GM12878 (cell line): Measurements from ENCODE around the gene WWC2. TPM values are rescaled to one million over a fixed set of nuclear protein-coding genes. Genes with fewer than 3 reads are reported as not detected.

Source experiments
- ATAC-seq: fragments of 200-7000 bp; cut with Tn5 transposase; 3 replicates; pipeline ENCODE4 v1.9.1; 2020; ENCODE audit warnings: mild to moderate bottlenecking, moderate library complexity
- BruUV-seq: library from RNA; stranded (reverse); fragments of 400-500 nt; replicated peaks from 2 replicates; lab custom pipeline; 2021; lab: Mats Ljungman, UMichigan
- CTCF ChIA-PET: fragments of 300-600 bp; sonication (Branson Sonifier 250); formaldehyde crosslinking; extraction: SDS; loops from one replicate; lab custom pipeline; 2021; ENCODE audit warnings: inconsistent platforms; lab: Yijun Ruan, JAX
- POLR2A ChIA-PET: fragments of 350-600 bp; formaldehyde crosslinking; extraction: SDS; loops from one replicate; lab custom pipeline; 2021; ENCODE audit warnings: inconsistent platforms; lab: Charles Lee
- RAD21 ChIA-PET: fragments of 300-600 bp; sonication (Branson Sonifier 250); formaldehyde crosslinking; loops from one replicate; lab custom pipeline; 2023; ENCODE audit warnings: antibody characterized with exemption; ENCODE audit not compliant: unreplicated experiment; lab: Charles Lee
- SMC1A ChIA-PET: fragments of 300-600 bp; sonication (Branson Sonifier 250); formaldehyde crosslinking; loops from one replicate; lab custom pipeline; 2023; ENCODE audit not compliant: unreplicated experiment, uncharacterized antibody; lab: Charles Lee
- DNase-seq: peaks from one replicate; pipeline ENCODE4 v3.0.0-alpha.2; 2011; ENCODE audit warnings: low read depth, low spot score
- FAIRE-seq: peaks from 3 replicates; lab custom pipeline; 2011; peaks lifted over from hg19 to GRCh38; lab: Jason Lieb, UNC
- H2AFZ ChIP-seq: 2 replicates; pipeline ENCODE4 v1.6.0; 2011; ENCODE audit warnings: low read depth, low read length, control low read depth; ENCODE audit not compliant: control insufficient read depth
- H3K27ac ChIP-seq: 2 replicates; pipeline ENCODE4 v1.5.1; 2011; ENCODE audit warnings: control low read depth; ENCODE audit not compliant: control insufficient read depth, insufficient read depth
- H3K27me3 ChIP-seq, 2 experiments: replicated peaks in 1 of 2; 2 replicates each; pipeline versions ENCODE4 v1.6.0 to v1.6.1; 2011; ENCODE audit warnings: low read length in 1 of 2; ENCODE audit not compliant: control insufficient read depth in 2 of 2, insufficient read depth in 2 of 2
- H3K36me3 ChIP-seq, 2 experiments: 2 replicates each; pipeline ENCODE4 v1.5.1; 2011; ENCODE audit warnings: low read length in 1 of 2; ENCODE audit not compliant: control insufficient read depth in 2 of 2, insufficient read depth in 2 of 2
- H3K4me1 ChIP-seq: 2 replicates; pipeline ENCODE4 v1.6.1; 2011; ENCODE audit warnings: mild to moderate bottlenecking, low read length, moderate library complexity, mixed read lengths; ENCODE audit not compliant: control insufficient read depth, insufficient read depth
- H3K4me2 ChIP-seq: 2 replicates; pipeline ENCODE4 v1.6.0; 2011; ENCODE audit warnings: control low read depth; ENCODE audit not compliant: control insufficient read depth, insufficient read depth
- H3K4me3 ChIP-seq: fragments of 200-600 bp; sonication (generic); 2 replicates; pipeline ENCODE4 v1.5.1; 2016
- H3K79me2 ChIP-seq: 2 replicates; pipeline ENCODE4 v1.6.0; 2011; ENCODE audit warnings: low read length; ENCODE audit not compliant: control insufficient read depth, insufficient read depth
- H3K9ac ChIP-seq: 2 replicates; pipeline ENCODE4 v1.8.0; 2011; ENCODE audit warnings: low read length, control low read depth, mixed read lengths; ENCODE audit not compliant: control insufficient read depth, insufficient read depth
- H3K9me3 ChIP-seq: replicated peaks from 3 replicates; pipeline ENCODE4 v1.5.1; 2011; ENCODE audit warnings: mild to moderate bottlenecking, low read length; ENCODE audit not compliant: control insufficient read depth, insufficient read depth
- H4K20me1 ChIP-seq: 2 replicates; pipeline ENCODE4 v1.6.0; 2011; ENCODE audit not compliant: control insufficient read depth, insufficient read depth
- FOXK2 ChIP-seq: fragments of 450-650 bp; IDR thresholded peaks from 2 replicates; pipeline ENCODE4 v1.6.1; 2017; ENCODE audit warnings: mild to moderate bottlenecking, moderate library complexity
- HCFC1 ChIP-seq: fragments of 150-350 bp; IDR thresholded peaks from 2 replicates; pipeline ENCODE4 v1.6.1; 2014; ENCODE audit warnings: low read length
- NFXL1 ChIP-seq: fragments of 450-650 bp; IDR thresholded peaks from 2 replicates; pipeline ENCODE4 v1.6.1; 2017; ENCODE audit warnings: antibody characterized with exemption, mild to moderate bottlenecking, borderline replicate concordance
- SPI1 ChIP-seq: IDR thresholded peaks from 2 replicates; pipeline ENCODE4 v1.6.1; 2011; ENCODE audit warnings: low read depth, mild to moderate bottlenecking, low read length, moderate library complexity, borderline replicate concordance; ENCODE audit not compliant: insufficient read depth
- STAT1 ChIP-seq: fragments of 450-650 bp; conservative IDR thresholded peaks from 2 replicates; pipeline ENCODE4 v1.6.1; 2014; ENCODE audit warnings: antibody characterized with exemption, mild to moderate bottlenecking
- TCF7 ChIP-seq: IDR thresholded peaks from 2 replicates; pipeline ENCODE4 v1.6.1; 2014; ENCODE audit warnings: antibody characterized with exemption, borderline replicate concordance
- ZNF687 ChIP-seq: fragments of 450-650 bp; IDR thresholded peaks from 2 replicates; pipeline ENCODE4 v1.6.1; 2017; ENCODE audit warnings: mild to moderate bottlenecking, moderate library complexity
- WGBS: methylation state at CpG from one replicate; pipeline ENCODE4 v1.1.6; 2016; ENCODE audit warnings: low lambda C conversion rate; ENCODE audit not compliant: insufficient replicate concordance, insufficient coverage; ENCODE audit errors: missing lambda C conversion rate; 5-methylcytosine and 5-hydroxymethylcytosine counted together
- in situ Hi-C: fragments of 300-500 bp; cut with MboI; formaldehyde crosslinking; loops from 9 replicates; pipeline ENCODE4 v1.14.3; 2018; ENCODE audit warnings: mixed read lengths
- intact Hi-C: fragments of 100-400 bp; cut with micrococcal nuclease; formaldehyde crosslinking; loops from one replicate; pipeline ENCODE4 v1.14.2; 2022; ENCODE audit not compliant: unreplicated experiment
- polyA plus RNA-seq, 11 experiments: library from polyadenylated mRNA; depleted of rRNA in 4 of 11; unstranded in 6 of 11; stranded (reverse) in 5 of 11; fragments of >200 nt; fragmentation: Nextera tagmentation in 4 of 11; fragmentation: Illumina TruSeq in 1 of 11; extraction: Ambion mirVana in 4 of 11; extraction: Trizol in 1 of 11; gene quantifications; 1 replicate in 1 of 11; 2 replicates in 10 of 11; pipeline versions ENCODE4 v1.2.1 to v1.2.3, GENCODE V29; 2011 to 2016; ENCODE audit warnings: inconsistent platforms in 2 of 11, missing spikeins in 2 of 11, low read depth in 1 of 11
- total RNA-seq, 4 experiments: library from RNA; depleted of rRNA in 3 of 4; stranded (reverse); fragments of >200 nt in 3 of 4; fragmentation: Illumina TruSeq in 1 of 4; extraction: Trizol in 1 of 4; gene quantifications; 2 replicates each; pipeline versions ENCODE4 v1.2.1 to v1.2.3, GENCODE V29; 2013 to 2021
- TF ChIP-seq, protein P1 (sequence below): fragments of 450-650 bp; IDR thresholded peaks from 2 replicates; pipeline ENCODE4 v1.6.1; 2014; ENCODE audit warnings: mild to moderate bottlenecking

WWC2 gene
- total and polyA plus RNA-seq, 10 of the 15 experiments (the other 5 are each of a cell fraction or from before 2014, with no cell fraction given), result 0.02 to 0.72 (median 0.06) TPM; not detected in 3

GRCh38 chr4:183072176-183072575, 26.9 kb upstream of the WWC2 start:
- Histone ChIP-seq H3K4me1 (no peaks in the 10 kb centered on the region), H3K4me2 (no peak overlapping the region), H3K4me3 (no peak overlapping the region), H3K9ac (no peak overlapping the region), H3K36me3 (no peaks in the 10 kb centered on the region), H3K27me3 (no peaks in the 10 kb centered on the region), H4K20me1 (no peaks in the 10 kb centered on the region), H3K79me2 (no peaks in the 10 kb centered on the region), H3K9me3 (no peaks in the 10 kb centered on the region; the same call in 2 of the 3 replicates), H3K27ac (no peak overlapping the region), H2AFZ (no peak overlapping the region)
- ChIA-PET CTCF (interaction anchor here (1.4 to 4.4 kb wide), 4 partner anchors 10 to 188 kb away, joined by 5 to 50 read pairs (median 8); no protein-coding TSS in a partner anchor), POLR2A (no interaction called here), SMC1A (interaction anchor here (1.0 kb wide), 1 partner anchor 190 kb away, joined by 4 read pairs; no protein-coding TSS in a partner anchor), RAD21 (no interaction called here)
- ATAC-seq (no peak), FAIRE-seq (no peak), DNase-seq (no peak)
- intact Hi-C loops, result loop anchor here (10.0 kb wide), 1 partner anchor 333 kb away; no protein-coding TSS in a partner anchor
- in situ Hi-C loops, result loop anchor here (5.0 to 10.0 kb wide), 3 partner anchors 135 to 333 kb away; no protein-coding TSS in a partner anchor
- BruUV-seq, result no TSS peak
- 48% methylated on average over 2 of the region's 2 CpGs for WGBS
- TF ChIP-seq SPI1, result no peak
- no peak for TF ChIP-seq STAT1
- no peak for TF ChIP-seq FOXK2
- TF ChIP-seq NFXL1, result no peak
- TF ChIP-seq, protein P1, sequence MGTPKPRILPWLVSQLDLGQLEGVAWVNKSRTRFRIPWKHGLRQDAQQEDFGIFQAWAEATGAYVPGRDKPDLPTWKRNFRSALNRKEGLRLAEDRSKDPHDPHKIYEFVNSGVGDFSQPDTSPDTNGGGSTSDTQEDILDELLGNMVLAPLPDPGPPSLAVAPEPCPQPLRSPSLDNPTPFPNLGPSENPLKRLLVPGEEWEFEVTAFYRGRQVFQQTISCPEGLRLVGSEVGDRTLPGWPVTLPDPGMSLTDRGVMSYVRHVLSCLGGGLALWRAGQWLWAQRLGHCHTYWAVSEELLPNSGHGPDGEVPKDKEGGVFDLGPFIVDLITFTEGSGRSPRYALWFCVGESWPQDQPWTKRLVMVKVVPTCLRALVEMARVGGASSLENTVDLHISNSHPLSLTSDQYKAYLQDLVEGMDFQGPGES, result no peak
- no peak for TF ChIP-seq TCF7
- TF ChIP-seq ZNF687, result no peak
- no peak for TF ChIP-seq HCFC1
